GM23338 (cell line): Measurements from ENCODE around the gene TMEM270. TPM values are rescaled to one million over a fixed set of nuclear protein-coding genes. Genes with fewer than 3 reads are reported as not detected.
"Not testable (repeated sequence)": the region's sequence is repeated elsewhere in the genome, so short reads cannot be mapped to it uniquely, and the experiment has no call there.

Source experiments
- ATAC-seq: fragments of 200-7000 bp; cut with Tn5 transposase; 3 replicates; pipeline ENCODE4 v1.9.1; 2020
- DNase-seq: peaks from one replicate; pipeline ENCODE4 v3.0.0-alpha.2; 2015; ENCODE audit warnings: low spot score
- H2AFZ ChIP-seq: fragments of 200-600 bp; sonication (generic); 2 replicates; pipeline ENCODE4 v1.8.0; 2016; ENCODE audit warnings: antibody characterized with exemption, mild to moderate bottlenecking, moderate library complexity
- H3F3A ChIP-seq: fragments of 200-600 bp; sonication (generic); replicated peaks from 2 replicates; pipeline ENCODE4 v1.8.0; 2017; ENCODE audit warnings: antibody characterized with exemption, mixed run types, low read depth
- H3K27ac ChIP-seq: fragments of 200-600 bp; sonication (generic); 2 replicates; pipeline ENCODE4 v1.6.1; 2016; ENCODE audit warnings: low read depth
- H3K27me3 ChIP-seq: fragments of 200-600 bp; sonication (generic); 2 replicates; pipeline ENCODE4 v1.8.0; 2016; ENCODE audit warnings: mild to moderate bottlenecking, mixed run types, moderate library complexity; ENCODE audit not compliant: insufficient read depth
- H3K36me3 ChIP-seq: fragments of 200-600 bp; sonication (generic); 2 replicates; pipeline ENCODE4 v1.8.0; 2016; ENCODE audit warnings: mild to moderate bottlenecking; ENCODE audit not compliant: insufficient read depth
- H3K4me1 ChIP-seq: fragments of 200-600 bp; sonication (generic); 2 replicates; pipeline ENCODE4 v1.8.0; 2016; ENCODE audit warnings: mild to moderate bottlenecking, moderate library complexity; ENCODE audit not compliant: insufficient read depth
- H3K4me2 ChIP-seq: fragments of 200-600 bp; sonication (generic); 2 replicates; pipeline ENCODE4 v1.7.1; 2017; ENCODE audit warnings: mixed run types
- H3K4me3 ChIP-seq: fragments of 200-600 bp; sonication (generic); 2 replicates; pipeline ENCODE4 v1.6.1; 2016; ENCODE audit warnings: mixed run types
- H3K79me2 ChIP-seq: fragments of 200-600 bp; sonication (generic); replicated peaks from 2 replicates; pipeline ENCODE4 v1.8.0; 2017; ENCODE audit warnings: mild to moderate bottlenecking; ENCODE audit not compliant: insufficient read depth
- H3K9me2 ChIP-seq: fragments of 200-600 bp; sonication (generic); 2 replicates; pipeline ENCODE4 v1.8.0; 2017; ENCODE audit not compliant: insufficient read depth
- H4K20me1 ChIP-seq: fragments of 200-600 bp; sonication (generic); replicated peaks from 2 replicates; pipeline ENCODE4 v1.8.0; 2017; ENCODE audit warnings: mild to moderate bottlenecking; ENCODE audit not compliant: insufficient read depth
- H3K27ac Mint-ChIP-seq: 2 replicates; pipeline ENCODE4 v1.8.0; 2020; ENCODE audit warnings: inconsistent platforms, mild to moderate bottlenecking, moderate library complexity, mixed read lengths
- H3K27me3 Mint-ChIP-seq: 3 replicates; pipeline ENCODE4 v1.8.0; 2022; ENCODE audit warnings: low read depth, mild to moderate bottlenecking, moderate library complexity, mixed read lengths, inconsistent platforms; ENCODE audit not compliant: insufficient read depth, poor library complexity
- H3K36me3 Mint-ChIP-seq: 3 replicates; pipeline ENCODE4 v1.8.0; 2021; ENCODE audit warnings: low read depth, mild to moderate bottlenecking, inconsistent platforms, moderate library complexity, mixed read lengths
- H3K4me1 Mint-ChIP-seq: 3 replicates; pipeline ENCODE4 v1.8.0; 2020; ENCODE audit warnings: mild to moderate bottlenecking, inconsistent platforms, mixed read lengths
- H3K4me3 Mint-ChIP-seq: 3 replicates; pipeline ENCODE4 v1.8.0; 2021; ENCODE audit warnings: moderate library complexity, mild to moderate bottlenecking, inconsistent platforms, mixed read lengths
- H3K9me3 Mint-ChIP-seq: 3 replicates; pipeline ENCODE4 v1.8.0; 2020; ENCODE audit warnings: moderate library complexity, mild to moderate bottlenecking, inconsistent platforms, mixed read lengths
- CREB1 ChIP-seq: fragments of 250-450 bp; sonication (Bioruptor Pico); IDR thresholded peaks from 2 replicates; pipeline ENCODE4 v1.5.0; 2020; ENCODE audit warnings: low read depth, mild to moderate bottlenecking, moderate library complexity
- EZH2 ChIP-seq: fragments of 200-600 bp; sonication (generic); IDR thresholded peaks from one replicate; pipeline ENCODE4 v1.8.0; 2017; ENCODE audit warnings: antibody characterized with exemption, mild to moderate bottlenecking, low read depth; ENCODE audit not compliant: unreplicated experiment
- JUNB ChIP-seq: IDR thresholded peaks from one replicate; pipeline ENCODE4 v1.6.1; 2016; ENCODE audit warnings: antibody characterized with exemption; ENCODE audit not compliant: unreplicated experiment
- NANOG ChIP-seq: IDR thresholded peaks from 2 replicates; pipeline ENCODE4 v1.6.1; 2016; ENCODE audit warnings: antibody characterized with exemption, borderline replicate concordance
- POLR2AphosphoS5 ChIP-seq: IDR thresholded peaks from 2 replicates; pipeline ENCODE4 v1.6.1; 2016; ENCODE audit warnings: antibody characterized with exemption, low read depth
- STAT1 ChIP-seq: IDR thresholded peaks from one replicate; pipeline ENCODE4 v1.6.1; 2016; ENCODE audit warnings: antibody characterized with exemption; ENCODE audit not compliant: unreplicated experiment
- ZNF114 ChIP-seq: fragments of 250-450 bp; sonication (Bioruptor Pico); IDR thresholded peaks from 2 replicates; pipeline ENCODE4 v1.5.0; 2020; ENCODE audit warnings: mild to moderate bottlenecking, moderate library complexity
- ZNF331 ChIP-seq: fragments of 250-450 bp; sonication (Bioruptor Pico); IDR thresholded peaks from 2 replicates; pipeline ENCODE4 v1.5.0; 2020; ENCODE audit warnings: low read depth, mild to moderate bottlenecking, moderate library complexity
- polyA plus RNA-seq: library from polyadenylated mRNA; unstranded; fragments of >200 nt; fragmentation: Nextera tagmentation; extraction: Ambion mirVana; gene quantifications from 2 replicates; pipeline ENCODE4 v1.2.1, GENCODE V29; 2016
- total RNA-seq: library from RNA; depleted of rRNA; stranded (reverse); fragments of >200 nt; shearing (Covaris generic); gene quantifications from 2 replicates; pipeline ENCODE4 v1.2.3, GENCODE V29; 2014
- TF ChIP-seq, protein P1 (sequence below), 2 experiments: fragments of 200-600 bp in 1 of 2; sonication (generic) in 1 of 2; conservative IDR thresholded peaks; 2 replicates each; pipeline versions ENCODE4 v1.5.1 to v1.6.1; 2016 to 2017; ENCODE audit warnings: antibody characterized with exemption in 2 of 2, low read depth in 2 of 2, mild to moderate bottlenecking in 2 of 2, moderate library complexity in 1 of 2
- TF ChIP-seq, protein P2 (sequence below): fragments of 250-450 bp; sonication (Bioruptor Pico); IDR thresholded peaks from 2 replicates; pipeline ENCODE4 v1.5.0; 2020; ENCODE audit warnings: mild to moderate bottlenecking, moderate library complexity
- TF ChIP-seq, protein P3 (sequence below): IDR thresholded peaks from one replicate; pipeline ENCODE4 v1.6.1; 2018; ENCODE audit warnings: antibody characterized with exemption; ENCODE audit not compliant: unreplicated experiment

TMEM270 gene
- total and polyA plus RNA-seq, 2 experiments from 2014 or later = not detected

DNA sequence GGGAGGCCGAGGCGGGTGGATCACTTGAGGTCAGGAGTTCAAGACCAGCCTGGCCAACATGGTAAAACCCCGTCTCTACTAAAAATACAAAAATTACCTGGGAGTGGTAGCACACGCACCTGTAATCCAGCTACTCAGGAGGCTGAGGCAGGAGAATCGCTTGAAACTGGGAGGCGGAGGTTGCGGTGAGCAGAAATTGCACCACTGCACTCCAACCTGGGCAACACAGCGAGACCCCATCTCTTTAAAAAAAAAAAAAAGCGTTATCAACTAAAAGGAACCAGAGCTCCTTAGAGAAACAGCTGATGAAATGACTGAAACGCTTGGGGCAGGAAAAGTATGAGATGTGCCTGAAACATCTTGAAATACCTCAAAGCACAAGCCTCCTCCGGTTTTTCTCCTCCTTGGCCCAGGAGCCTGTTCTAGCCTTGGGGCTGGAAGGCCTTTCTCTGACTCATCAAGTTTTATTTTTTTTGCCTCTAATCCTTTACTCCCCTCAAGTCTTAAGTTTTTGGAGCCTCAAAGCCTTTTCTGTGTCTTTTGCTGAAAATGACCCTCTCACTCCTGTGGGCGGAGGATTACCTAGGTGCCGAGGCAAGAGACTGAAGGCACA lies 16.0 kb upstream of the TMEM270 start:
- Mint-ChIP-seq H3K27me3 (peaks cover 5% of the 10 kb centered on the region), H3K27ac (no peak overlapping the region), H3K4me3 (no peak overlapping the region), H3K4me1 (peaks cover 12% of the 10 kb centered on the region), H3K9me3 (peaks cover 15% of the 10 kb centered on the region), H3K36me3 (peaks cover 3% of the 10 kb centered on the region; the same call in 2 of the 3 replicates)
- Histone ChIP-seq H3K4me1 (peaks cover 8% of the 10 kb centered on the region; the same call in 1 of the 2 replicates), H3K79me2 (no peaks in the 10 kb centered on the region), H2AFZ (no peak overlapping the region), H3F3A (no peaks in the 10 kb centered on the region), H3K4me3 (no peak overlapping the region), H3K9me2 (no peaks in the 10 kb centered on the region), H3K36me3 (no peaks in the 10 kb centered on the region), H3K27ac (no peak overlapping the region), H4K20me1 (no peaks in the 10 kb centered on the region), H3K27me3 (no peaks in the 10 kb centered on the region), H3K4me2 (no peak overlapping the region)
- no peak for TF ChIP-seq EZH2
- TF ChIP-seq, protein P1, sequence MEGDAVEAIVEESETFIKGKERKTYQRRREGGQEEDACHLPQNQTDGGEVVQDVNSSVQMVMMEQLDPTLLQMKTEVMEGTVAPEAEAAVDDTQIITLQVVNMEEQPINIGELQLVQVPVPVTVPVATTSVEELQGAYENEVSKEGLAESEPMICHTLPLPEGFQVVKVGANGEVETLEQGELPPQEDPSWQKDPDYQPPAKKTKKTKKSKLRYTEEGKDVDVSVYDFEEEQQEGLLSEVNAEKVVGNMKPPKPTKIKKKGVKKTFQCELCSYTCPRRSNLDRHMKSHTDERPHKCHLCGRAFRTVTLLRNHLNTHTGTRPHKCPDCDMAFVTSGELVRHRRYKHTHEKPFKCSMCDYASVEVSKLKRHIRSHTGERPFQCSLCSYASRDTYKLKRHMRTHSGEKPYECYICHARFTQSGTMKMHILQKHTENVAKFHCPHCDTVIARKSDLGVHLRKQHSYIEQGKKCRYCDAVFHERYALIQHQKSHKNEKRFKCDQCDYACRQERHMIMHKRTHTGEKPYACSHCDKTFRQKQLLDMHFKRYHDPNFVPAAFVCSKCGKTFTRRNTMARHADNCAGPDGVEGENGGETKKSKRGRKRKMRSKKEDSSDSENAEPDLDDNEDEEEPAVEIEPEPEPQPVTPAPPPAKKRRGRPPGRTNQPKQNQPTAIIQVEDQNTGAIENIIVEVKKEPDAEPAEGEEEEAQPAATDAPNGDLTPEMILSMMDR (conservative IDR thresholded peaks at IDR 0.05; ENCODE audit: low read depth in 2 of 2) = no peak
- TF ChIP-seq, protein P2, sequence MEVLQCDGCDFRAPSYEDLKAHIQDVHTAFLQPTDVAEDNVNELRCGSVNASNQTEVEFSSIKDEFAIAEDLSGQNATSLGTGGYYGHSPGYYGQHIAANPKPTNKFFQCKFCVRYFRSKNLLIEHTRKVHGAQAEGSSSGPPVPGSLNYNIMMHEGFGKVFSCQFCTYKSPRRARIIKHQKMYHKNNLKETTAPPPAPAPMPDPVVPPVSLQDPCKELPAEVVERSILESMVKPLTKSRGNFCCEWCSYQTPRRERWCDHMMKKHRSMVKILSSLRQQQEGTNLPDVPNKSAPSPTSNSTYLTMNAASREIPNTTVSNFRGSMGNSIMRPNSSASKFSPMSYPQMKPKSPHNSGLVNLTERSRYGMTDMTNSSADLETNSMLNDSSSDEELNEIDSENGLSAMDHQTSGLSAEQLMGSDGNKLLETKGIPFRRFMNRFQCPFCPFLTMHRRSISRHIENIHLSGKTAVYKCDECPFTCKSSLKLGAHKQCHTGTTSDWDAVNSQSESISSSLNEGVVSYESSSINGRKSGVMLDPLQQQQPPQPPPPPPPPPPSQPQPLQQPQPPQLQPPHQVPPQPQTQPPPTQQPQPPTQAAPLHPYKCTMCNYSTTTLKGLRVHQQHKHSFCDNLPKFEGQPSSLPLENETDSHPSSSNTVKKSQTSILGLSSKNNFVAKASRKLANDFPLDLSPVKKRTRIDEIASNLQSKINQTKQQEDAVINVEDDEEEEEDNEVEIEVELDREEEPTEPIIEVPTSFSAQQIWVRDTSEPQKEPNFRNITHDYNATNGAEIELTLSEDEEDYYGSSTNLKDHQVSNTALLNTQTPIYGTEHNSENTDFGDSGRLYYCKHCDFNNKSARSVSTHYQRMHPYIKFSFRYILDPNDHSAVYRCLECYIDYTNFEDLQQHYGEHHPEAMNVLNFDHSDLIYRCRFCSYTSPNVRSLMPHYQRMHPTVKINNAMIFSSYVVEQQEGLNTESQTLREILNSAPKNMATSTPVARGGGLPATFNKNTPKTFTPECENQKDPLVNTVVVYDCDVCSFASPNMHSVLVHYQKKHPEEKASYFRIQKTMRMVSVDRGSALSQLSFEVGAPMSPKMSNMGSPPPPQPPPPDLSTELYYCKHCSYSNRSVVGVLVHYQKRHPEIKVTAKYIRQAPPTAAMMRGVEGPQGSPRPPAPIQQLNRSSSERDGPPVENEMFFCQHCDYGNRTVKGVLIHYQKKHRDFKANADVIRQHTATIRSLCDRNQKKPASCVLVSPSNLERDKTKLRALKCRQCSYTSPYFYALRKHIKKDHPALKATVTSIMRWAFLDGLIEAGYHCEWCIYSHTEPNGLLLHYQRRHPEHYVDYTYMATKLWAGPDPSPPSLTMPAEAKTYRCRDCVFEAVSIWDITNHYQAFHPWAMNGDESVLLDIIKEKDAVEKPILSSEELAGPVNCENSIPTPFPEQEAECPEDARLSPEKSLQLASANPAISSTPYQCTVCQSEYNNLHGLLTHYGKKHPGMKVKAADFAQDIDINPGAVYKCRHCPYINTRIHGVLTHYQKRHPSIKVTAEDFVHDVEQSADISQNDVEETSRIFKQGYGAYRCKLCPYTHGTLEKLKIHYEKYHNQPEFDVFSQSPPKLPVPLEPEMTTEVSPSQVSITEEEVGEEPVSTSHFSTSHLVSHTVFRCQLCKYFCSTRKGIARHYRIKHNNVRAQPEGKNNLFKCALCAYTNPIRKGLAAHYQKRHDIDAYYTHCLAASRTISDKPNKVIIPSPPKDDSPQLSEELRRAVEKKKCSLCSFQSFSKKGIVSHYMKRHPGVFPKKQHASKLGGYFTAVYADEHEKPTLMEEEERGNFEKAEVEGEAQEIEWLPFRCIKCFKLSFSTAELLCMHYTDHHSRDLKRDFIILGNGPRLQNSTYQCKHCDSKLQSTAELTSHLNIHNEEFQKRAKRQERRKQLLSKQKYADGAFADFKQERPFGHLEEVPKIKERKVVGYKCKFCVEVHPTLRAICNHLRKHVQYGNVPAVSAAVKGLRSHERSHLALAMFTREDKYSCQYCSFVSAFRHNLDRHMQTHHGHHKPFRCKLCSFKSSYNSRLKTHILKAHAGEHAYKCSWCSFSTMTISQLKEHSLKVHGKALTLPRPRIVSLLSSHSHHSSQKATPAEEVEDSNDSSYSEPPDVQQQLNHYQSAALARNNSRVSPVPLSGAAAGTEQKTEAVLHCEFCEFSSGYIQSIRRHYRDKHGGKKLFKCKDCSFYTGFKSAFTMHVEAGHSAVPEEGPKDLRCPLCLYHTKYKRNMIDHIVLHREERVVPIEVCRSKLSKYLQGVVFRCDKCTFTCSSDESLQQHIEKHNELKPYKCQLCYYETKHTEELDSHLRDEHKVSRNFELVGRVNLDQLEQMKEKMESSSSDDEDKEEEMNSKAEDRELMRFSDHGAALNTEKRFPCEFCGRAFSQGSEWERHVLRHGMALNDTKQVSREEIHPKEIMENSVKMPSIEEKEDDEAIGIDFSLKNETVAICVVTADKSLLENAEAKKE (CRISPR knock-in tag) = no peak
- no peak for TF ChIP-seq STAT1
- no peak for TF ChIP-seq ZNF114 (CRISPR knock-in tag)
- TF ChIP-seq, protein P3, sequence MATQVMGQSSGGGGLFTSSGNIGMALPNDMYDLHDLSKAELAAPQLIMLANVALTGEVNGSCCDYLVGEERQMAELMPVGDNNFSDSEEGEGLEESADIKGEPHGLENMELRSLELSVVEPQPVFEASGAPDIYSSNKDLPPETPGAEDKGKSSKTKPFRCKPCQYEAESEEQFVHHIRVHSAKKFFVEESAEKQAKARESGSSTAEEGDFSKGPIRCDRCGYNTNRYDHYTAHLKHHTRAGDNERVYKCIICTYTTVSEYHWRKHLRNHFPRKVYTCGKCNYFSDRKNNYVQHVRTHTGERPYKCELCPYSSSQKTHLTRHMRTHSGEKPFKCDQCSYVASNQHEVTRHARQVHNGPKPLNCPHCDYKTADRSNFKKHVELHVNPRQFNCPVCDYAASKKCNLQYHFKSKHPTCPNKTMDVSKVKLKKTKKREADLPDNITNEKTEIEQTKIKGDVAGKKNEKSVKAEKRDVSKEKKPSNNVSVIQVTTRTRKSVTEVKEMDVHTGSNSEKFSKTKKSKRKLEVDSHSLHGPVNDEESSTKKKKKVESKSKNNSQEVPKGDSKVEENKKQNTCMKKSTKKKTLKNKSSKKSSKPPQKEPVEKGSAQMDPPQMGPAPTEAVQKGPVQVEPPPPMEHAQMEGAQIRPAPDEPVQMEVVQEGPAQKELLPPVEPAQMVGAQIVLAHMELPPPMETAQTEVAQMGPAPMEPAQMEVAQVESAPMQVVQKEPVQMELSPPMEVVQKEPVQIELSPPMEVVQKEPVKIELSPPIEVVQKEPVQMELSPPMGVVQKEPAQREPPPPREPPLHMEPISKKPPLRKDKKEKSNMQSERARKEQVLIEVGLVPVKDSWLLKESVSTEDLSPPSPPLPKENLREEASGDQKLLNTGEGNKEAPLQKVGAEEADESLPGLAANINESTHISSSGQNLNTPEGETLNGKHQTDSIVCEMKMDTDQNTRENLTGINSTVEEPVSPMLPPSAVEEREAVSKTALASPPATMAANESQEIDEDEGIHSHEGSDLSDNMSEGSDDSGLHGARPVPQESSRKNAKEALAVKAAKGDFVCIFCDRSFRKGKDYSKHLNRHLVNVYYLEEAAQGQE = no peak
- no peak for TF ChIP-seq NANOG
- TF ChIP-seq CREB1 = no peak
- no peak for TF ChIP-seq POLR2AphosphoS5
- TF ChIP-seq ZNF331 (CRISPR knock-in tag) = no peak
- no peak for TF ChIP-seq JUNB
- DNase-seq (no peak), ATAC-seq (no peak)

DNA sequence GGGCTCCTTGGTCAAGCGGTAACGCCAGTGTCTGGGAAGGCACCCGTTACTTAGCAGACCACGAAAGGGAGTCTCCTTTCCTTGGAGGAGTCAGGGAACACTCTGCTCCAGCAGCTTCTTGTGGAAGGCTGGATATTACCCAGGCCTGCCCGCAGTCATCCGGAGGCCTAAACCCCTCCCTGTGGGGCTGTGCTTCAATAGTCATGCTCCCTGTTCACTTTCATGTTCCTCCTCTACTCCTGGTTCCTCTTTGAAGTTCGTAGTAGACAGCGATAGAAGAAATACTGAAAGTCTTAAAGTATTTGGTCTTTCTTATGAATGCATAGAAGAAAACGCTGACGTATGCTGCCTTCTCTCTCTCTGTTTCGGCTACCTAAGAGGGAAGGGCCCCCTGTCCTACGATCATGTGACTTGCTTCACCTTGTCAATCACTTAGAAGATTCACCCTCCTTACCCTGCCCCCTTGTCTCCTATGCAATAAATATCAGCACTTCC lies 15.2 kb upstream of the TMEM270 start:
- not testable (repeated sequence) for H3K4me1 Mint-ChIP-seq, H3K4me3 Mint-ChIP-seq, H3K27me3 ChIP-seq, H3K9me2 ChIP-seq, H3F3A ChIP-seq, H3K36me3 ChIP-seq, DNase-seq, H3K36me3 Mint-ChIP-seq, H3K27ac ChIP-seq, H4K20me1 ChIP-seq, H3K4me3 ChIP-seq, H3K4me2 ChIP-seq, H3K4me1 ChIP-seq, H3K27ac Mint-ChIP-seq, ATAC-seq, H3K79me2 ChIP-seq, H3K27me3 Mint-ChIP-seq
- H3K9me3 Mint-ChIP-seq = peaks cover 15% of the 10 kb centered on the region
- peak overlapping the region; percentile 76; the same call in 1 of the 2 replicates for H2AFZ ChIP-seq
